Measurements from ENCODE around the gene ROBO2.

ROBO2 gene

GRCh38 chr3:77524463-77524862 lies 484.6 kb downstream of the ROBO2 start:
- Histone ChIP-seq H3K79me2 (ENCODE audit: control insufficient read depth, insufficient read depth, low read length, unreplicated experiment) (no peaks in the 10 kb centered on the region), H3K4me3 (ENCODE audit: low read depth, low read length) (no peak overlapping the region), H3K36me3 (ENCODE audit: insufficient read depth, low read length) (no peaks in the 10 kb centered on the region), H3K27ac (ENCODE audit: low read depth, low read length) (no peak overlapping the region), H2AFZ (ENCODE audit: low read length, unreplicated experiment) (no peak overlapping the region), H3K27me3 (ENCODE audit: insufficient read depth, low read length) (no peaks in the 10 kb centered on the region), H3K4me1 (ENCODE audit: control insufficient read depth, insufficient read depth, low read length, unreplicated experiment) (no peaks in the 10 kb centered on the region)

- Histone ChIP-seq H3K27me3 (ENCODE audit: insufficient read depth, low read length) (no peaks in the 10 kb centered on the region), H3K79me2 (ENCODE audit: control insufficient read depth, insufficient read depth, low read length, unreplicated experiment) (no peaks in the 10 kb centered on the region), H3K27ac (ENCODE audit: low read depth, low read length) (no peak overlapping the region), H3K36me3 (ENCODE audit: insufficient read depth, low read length) (no peaks in the 10 kb centered on the region), H3K4me1 (ENCODE audit: control insufficient read depth, insufficient read depth, low read length, unreplicated experiment) (no peaks in the 10 kb centered on the region), H2AFZ (ENCODE audit: low read length, unreplicated experiment) (no peak overlapping the region), H3K4me3 (ENCODE audit: low read depth, low read length) (no peak overlapping the region)
Measured at GRCh38 chr3:77524946-77525682, 485.2 kb downstream of the ROBO2 start.

- Histone ChIP-seq H3K4me1 (ENCODE audit: control insufficient read depth, insufficient read depth, low read length, unreplicated experiment) (no peaks in the 10 kb centered on the region), H3K79me2 (ENCODE audit: control insufficient read depth, insufficient read depth, low read length, unreplicated experiment) (no peaks in the 10 kb centered on the region), H2AFZ (ENCODE audit: low read length, unreplicated experiment) (no peak overlapping the region), H3K36me3 (ENCODE audit: insufficient read depth, low read length) (no peaks in the 10 kb centered on the region), H3K4me3 (ENCODE audit: low read depth, low read length) (no peak overlapping the region), H3K27me3 (ENCODE audit: insufficient read depth, low read length) (no peaks in the 10 kb centered on the region), H3K27ac (ENCODE audit: low read depth, low read length) (no peak overlapping the region)
Measured at GRCh38 chr3:77526573-77527113, 486.7 kb downstream of the ROBO2 start.

GRCh38 chr3:77529522-77529921 lies 489.6 kb downstream of the ROBO2 start:
- no peak overlapping the region for H3K27ac ChIP-seq (ENCODE audit: low read depth, low read length)

DNA sequence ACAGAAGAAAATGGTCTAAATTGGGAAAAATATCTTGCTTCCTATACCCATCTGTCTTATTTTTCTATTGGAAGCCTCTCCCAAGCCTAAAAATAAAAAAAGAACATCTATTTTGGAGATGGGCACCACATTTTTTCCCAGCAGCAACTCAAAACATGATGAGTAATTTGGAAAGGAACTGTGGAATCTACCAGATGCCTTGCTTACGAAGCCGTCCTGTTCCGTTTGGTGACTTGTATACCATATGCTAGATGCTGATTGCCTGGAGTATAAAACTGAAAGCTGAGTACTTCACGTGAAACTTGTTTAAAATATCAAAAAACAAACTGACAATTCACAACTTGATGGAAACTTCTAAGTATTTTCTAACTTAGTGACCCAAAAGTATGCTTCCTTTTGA lies 491.0 kb downstream of the ROBO2 start:
- no peaks in the 10 kb centered on the region for H3K36me3 ChIP-seq (ENCODE audit: insufficient read depth, low read length)
- no peak overlapping the region for H2AFZ ChIP-seq (ENCODE audit: low read length, unreplicated experiment)
- H3K27me3 ChIP-seq (ENCODE audit: insufficient read depth, low read length): no peaks in the 10 kb centered on the region
- H3K4me1 ChIP-seq (ENCODE audit: control insufficient read depth, insufficient read depth, low read length, unreplicated experiment): no peaks in the 10 kb centered on the region
- H3K4me3 ChIP-seq (ENCODE audit: low read depth, low read length): no peak overlapping the region
- no peak overlapping the region for H3K27ac ChIP-seq (ENCODE audit: low read depth, low read length)
- H3K79me2 ChIP-seq (ENCODE audit: control insufficient read depth, insufficient read depth, low read length, unreplicated experiment): no peaks in the 10 kb centered on the region

More at GRCh38 chr3:77529522-77529921, 489.6 kb downstream of the ROBO2 start:
- Histone ChIP-seq H3K36me3 (ENCODE audit: insufficient read depth, low read length) (no peaks in the 10 kb centered on the region), H3K4me1 (ENCODE audit: control insufficient read depth, insufficient read depth, low read length, unreplicated experiment) (no peaks in the 10 kb centered on the region), H3K79me2 (ENCODE audit: control insufficient read depth, insufficient read depth, low read length, unreplicated experiment) (no peaks in the 10 kb centered on the region), H3K27me3 (ENCODE audit: insufficient read depth, low read length) (no peaks in the 10 kb centered on the region), H2AFZ (ENCODE audit: low read length, unreplicated experiment) (no peak overlapping the region), H3K4me3 (ENCODE audit: low read depth, low read length) (no peak overlapping the region)

- H3K4me3 ChIP-seq (ENCODE audit: low read depth, low read length): no peak overlapping the region
- no peaks in the 10 kb centered on the region for H3K27me3 ChIP-seq (ENCODE audit: insufficient read depth, low read length)
- no peaks in the 10 kb centered on the region for H3K79me2 ChIP-seq (ENCODE audit: control insufficient read depth, insufficient read depth, low read length, unreplicated experiment)
- H3K27ac ChIP-seq (ENCODE audit: low read depth, low read length): no peak overlapping the region
- no peak overlapping the region for H2AFZ ChIP-seq (ENCODE audit: low read length, unreplicated experiment)
- no peaks in the 10 kb centered on the region for H3K36me3 ChIP-seq (ENCODE audit: insufficient read depth, low read length)
- H3K4me1 ChIP-seq (ENCODE audit: control insufficient read depth, insufficient read depth, low read length, unreplicated experiment): no peaks in the 10 kb centered on the region
Measured at GRCh38 chr3:77535116-77535515, 495.2 kb downstream of the ROBO2 start.

GRCh38 chr3:77536038-77536775 lies 496.3 kb downstream of the ROBO2 start:
- Histone ChIP-seq H2AFZ (ENCODE audit: low read length, unreplicated experiment) (no peak overlapping the region), H3K27ac (ENCODE audit: low read depth, low read length) (no peak overlapping the region)

GRCh38 chr3:77539014-77539413 lies 499.1 kb downstream of the ROBO2 start:
- Histone ChIP-seq H3K79me2 (ENCODE audit: control insufficient read depth, insufficient read depth, low read length, unreplicated experiment) (no peaks in the 10 kb centered on the region), H3K36me3 (ENCODE audit: insufficient read depth, low read length) (no peaks in the 10 kb centered on the region), H2AFZ (ENCODE audit: low read length, unreplicated experiment) (no peak overlapping the region)

More at GRCh38 chr3:77536038-77536775, 496.3 kb downstream of the ROBO2 start:
- H3K4me1 ChIP-seq (ENCODE audit: control insufficient read depth, insufficient read depth, low read length, unreplicated experiment): no peaks in the 10 kb centered on the region
- H3K36me3 ChIP-seq (ENCODE audit: insufficient read depth, low read length): no peaks in the 10 kb centered on the region
- no peaks in the 10 kb centered on the region for H3K79me2 ChIP-seq (ENCODE audit: control insufficient read depth, insufficient read depth, low read length, unreplicated experiment)
- no peaks in the 10 kb centered on the region for H3K27me3 ChIP-seq (ENCODE audit: insufficient read depth, low read length)
- no peak overlapping the region for H3K4me3 ChIP-seq (ENCODE audit: low read depth, low read length)

DNA sequence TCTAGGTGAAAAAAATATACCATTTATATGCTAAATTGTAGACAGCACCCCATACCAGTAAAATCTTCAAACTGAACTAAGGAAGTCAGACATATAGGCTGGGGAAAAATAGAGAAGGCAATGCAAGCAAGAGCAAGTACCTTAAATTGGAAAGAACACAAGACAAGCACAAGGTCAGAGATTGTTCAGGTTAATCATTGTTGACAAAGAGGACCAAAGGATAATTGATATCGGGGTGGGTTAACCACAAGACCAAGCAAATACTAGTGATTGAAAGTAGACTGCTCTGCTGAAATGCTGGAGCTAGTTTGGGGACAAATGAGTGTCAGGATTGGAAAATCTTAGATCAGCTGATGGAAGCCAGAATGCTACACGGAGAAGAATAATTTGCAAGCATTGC lies 499.8 kb downstream of the ROBO2 start:
- Histone ChIP-seq H3K4me3 (ENCODE audit: low read depth, low read length) (no peak overlapping the region), H3K27ac (ENCODE audit: low read depth, low read length) (no peak overlapping the region), H3K27me3 (ENCODE audit: insufficient read depth, low read length) (no peaks in the 10 kb centered on the region), H3K36me3 (ENCODE audit: insufficient read depth, low read length) (no peaks in the 10 kb centered on the region), H3K79me2 (ENCODE audit: control insufficient read depth, insufficient read depth, low read length, unreplicated experiment) (no peaks in the 10 kb centered on the region), H2AFZ (ENCODE audit: low read length, unreplicated experiment) (no peak overlapping the region), H3K4me1 (ENCODE audit: control insufficient read depth, insufficient read depth, low read length, unreplicated experiment) (no peaks in the 10 kb centered on the region)

More at GRCh38 chr3:77539014-77539413, 499.1 kb downstream of the ROBO2 start:
- Histone ChIP-seq H3K4me1 (ENCODE audit: control insufficient read depth, insufficient read depth, low read length, unreplicated experiment) (no peaks in the 10 kb centered on the region), H3K27me3 (ENCODE audit: insufficient read depth, low read length) (no peaks in the 10 kb centered on the region), H3K4me3 (ENCODE audit: low read depth, low read length) (no peak overlapping the region), H3K27ac (ENCODE audit: low read depth, low read length) (no peak overlapping the region)

GRCh38 chr3:77541203-77541922 lies 501.5 kb downstream of the ROBO2 start:
- Histone ChIP-seq H3K27ac (ENCODE audit: low read depth, low read length) (no peak overlapping the region), H2AFZ (ENCODE audit: low read length, unreplicated experiment) (no peak overlapping the region), H3K4me1 (ENCODE audit: control insufficient read depth, insufficient read depth, low read length, unreplicated experiment) (no peaks in the 10 kb centered on the region), H3K27me3 (ENCODE audit: insufficient read depth, low read length) (no peaks in the 10 kb centered on the region), H3K36me3 (ENCODE audit: insufficient read depth, low read length) (no peaks in the 10 kb centered on the region), H3K4me3 (ENCODE audit: low read depth, low read length) (no peak overlapping the region), H3K79me2 (ENCODE audit: control insufficient read depth, insufficient read depth, low read length, unreplicated experiment) (no peaks in the 10 kb centered on the region)

Measured in ACC112 (cell line).